B cell (primary cell): ENCODE measurements around the gene RXFP1.

Experiments used
- CTCF ChIP-seq: fragments of 200-600 bp; IDR thresholded peaks from one replicate; pipeline ENCODE4 v1.8.0; 2022; ENCODE audit warnings: antibody characterized with exemption, mild to moderate bottlenecking
- EZH2 ChIP-seq: IDR thresholded peaks from 2 replicates; pipeline ENCODE4 v1.6.1; 2012; ENCODE audit warnings: borderline replicate concordance, low read depth, mild to moderate bottlenecking, moderate library complexity, low read length; ENCODE audit not compliant: insufficient read depth, poor library complexity, severe bottlenecking

GRCh38 chr4:158644760-158645159 lies 123.1 kb downstream of the RXFP1 start:
- TF ChIP-seq CTCF (no peak), EZH2 (no peak)
